OCI-LY1 (cell line): ENCODE results near the gene KRT6A.

Source experiments
- H2AFZ ChIP-seq: fragments of 200-600 bp; sonication (generic), shearing (Covaris generic); 2 replicates; pipeline ENCODE4 v1.6.0; 2014; ENCODE audit warnings: antibody characterized with exemption, mild to moderate bottlenecking, low read length
- H3F3A ChIP-seq: fragments of 200-600 bp; sonication (generic), shearing (Covaris generic); 2 replicates; pipeline ENCODE4 v1.6.0; 2014; ENCODE audit warnings: mild to moderate bottlenecking, antibody characterized with exemption, low read length, moderate library complexity; ENCODE audit not compliant: insufficient read depth
- H3K27ac ChIP-seq: fragments of 200-600 bp; sonication (generic); 2 replicates; pipeline ENCODE4 v1.5.1; 2014; ENCODE audit warnings: low read length, mixed run types, mild to moderate bottlenecking, low read depth; ENCODE audit not compliant: poor library complexity, severe bottlenecking
- H3K27me3 ChIP-seq: fragments of 200-600 bp; sonication (generic); 2 replicates; pipeline ENCODE4 v1.6.0; 2014; ENCODE audit warnings: antibody characterized with exemption, mild to moderate bottlenecking, low read length, moderate library complexity; ENCODE audit not compliant: insufficient read depth
- H3K36me3 ChIP-seq: fragments of 200-600 bp; sonication (generic); 2 replicates; pipeline ENCODE4 v1.6.1; 2014; ENCODE audit warnings: mild to moderate bottlenecking, antibody characterized with exemption, low read length, moderate library complexity, mixed read lengths; ENCODE audit not compliant: insufficient read depth
- H3K4me1 ChIP-seq: fragments of 200-600 bp; sonication (generic); 2 replicates; pipeline ENCODE4 v1.5.1; 2014; ENCODE audit warnings: mild to moderate bottlenecking, low read length, moderate library complexity; ENCODE audit not compliant: insufficient read depth, severe bottlenecking
- H3K4me2 ChIP-seq: fragments of 200-600 bp; sonication (generic), shearing (Covaris generic); 2 replicates; pipeline ENCODE4 v1.6.1; 2014; ENCODE audit warnings: low read length
- H3K4me3 ChIP-seq: fragments of 200-600 bp; sonication (generic); 2 replicates; pipeline ENCODE4 v1.5.1; 2014; ENCODE audit warnings: low read length, low read depth, mild to moderate bottlenecking, mixed read lengths; ENCODE audit not compliant: poor library complexity, severe bottlenecking
- H3K79me2 ChIP-seq: fragments of 200-600 bp; shearing (Covaris generic); 2 replicates; pipeline ENCODE4 v1.6.1; 2016; ENCODE audit warnings: mixed run types, low read length, mixed read lengths; ENCODE audit not compliant: insufficient read depth
- H3K9ac ChIP-seq: fragments of 200-600 bp; sonication (generic), shearing (Covaris generic); 2 replicates; pipeline ENCODE4 v1.6.1; 2014; ENCODE audit warnings: mild to moderate bottlenecking, low read length, mixed read lengths
- H3K9me2 ChIP-seq: fragments of 200-600 bp; sonication (generic), shearing (Covaris generic); 2 replicates; pipeline ENCODE4 v1.6.1; 2014; ENCODE audit warnings: low read depth, mild to moderate bottlenecking, low read length, mixed read lengths
- H3K9me3 ChIP-seq: fragments of 200-600 bp; shearing (Covaris generic); 2 replicates; pipeline ENCODE4 v1.6.1; 2014; ENCODE audit warnings: low read length, mixed read lengths
- H4K20me1 ChIP-seq: fragments of 200-600 bp; sonication (generic), shearing (Covaris generic); 2 replicates; pipeline ENCODE4 v1.6.0; 2016; ENCODE audit warnings: mild to moderate bottlenecking, low read length; ENCODE audit not compliant: insufficient read depth
- EZH2 ChIP-seq: fragments of 200-600 bp; sonication (generic), shearing (Covaris generic); IDR thresholded peaks from 2 replicates; pipeline ENCODE4 v1.8.0; 2017; ENCODE audit warnings: borderline replicate concordance, mixed run types, mild to moderate bottlenecking, antibody characterized with exemption, low read length, moderate library complexity, mixed read lengths
- TF ChIP-seq, protein P1 (sequence below): fragments of 200-600 bp; sonication (generic), shearing (Covaris generic); IDR thresholded peaks from 2 replicates; pipeline ENCODE4 v1.5.1; 2017; ENCODE audit warnings: mild to moderate bottlenecking, antibody characterized with exemption, low read length, moderate library complexity, mixed read lengths

KRT6A gene

GRCh38 chr12:52524241-52524897 is 31.3 kb upstream of the KRT6A start:
- Histone ChIP-seq H3K27me3 (0 out of 2 replicates have a peak, but pooled peaks cover 5% of the 10 kb centered on the region), H3K27ac (no peak overlapping the region), H4K20me1 (no peaks in the 10 kb centered on the region)

GRCh38 chr12:52523824-52524223 is 30.8 kb upstream of the KRT6A start:
- no peak overlapping the region for H3K4me3 ChIP-seq
- no peak overlapping the region for H3K4me2 ChIP-seq
- no peak overlapping the region for H2AFZ ChIP-seq
- H3K9ac ChIP-seq = no peak overlapping the region
- H3K27me3 ChIP-seq = 0 out of 2 replicates have a peak, but pooled peaks cover 5% of the 10 kb centered on the region
- no peak for TF ChIP-seq EZH2
- TF ChIP-seq, protein P1, sequence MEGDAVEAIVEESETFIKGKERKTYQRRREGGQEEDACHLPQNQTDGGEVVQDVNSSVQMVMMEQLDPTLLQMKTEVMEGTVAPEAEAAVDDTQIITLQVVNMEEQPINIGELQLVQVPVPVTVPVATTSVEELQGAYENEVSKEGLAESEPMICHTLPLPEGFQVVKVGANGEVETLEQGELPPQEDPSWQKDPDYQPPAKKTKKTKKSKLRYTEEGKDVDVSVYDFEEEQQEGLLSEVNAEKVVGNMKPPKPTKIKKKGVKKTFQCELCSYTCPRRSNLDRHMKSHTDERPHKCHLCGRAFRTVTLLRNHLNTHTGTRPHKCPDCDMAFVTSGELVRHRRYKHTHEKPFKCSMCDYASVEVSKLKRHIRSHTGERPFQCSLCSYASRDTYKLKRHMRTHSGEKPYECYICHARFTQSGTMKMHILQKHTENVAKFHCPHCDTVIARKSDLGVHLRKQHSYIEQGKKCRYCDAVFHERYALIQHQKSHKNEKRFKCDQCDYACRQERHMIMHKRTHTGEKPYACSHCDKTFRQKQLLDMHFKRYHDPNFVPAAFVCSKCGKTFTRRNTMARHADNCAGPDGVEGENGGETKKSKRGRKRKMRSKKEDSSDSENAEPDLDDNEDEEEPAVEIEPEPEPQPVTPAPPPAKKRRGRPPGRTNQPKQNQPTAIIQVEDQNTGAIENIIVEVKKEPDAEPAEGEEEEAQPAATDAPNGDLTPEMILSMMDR = no peak
- H3K79me2 ChIP-seq = no peaks in the 10 kb centered on the region
- no peaks in the 10 kb centered on the region for H3K4me1 ChIP-seq
- H4K20me1 ChIP-seq = no peaks in the 10 kb centered on the region
- no peaks in the 10 kb centered on the region for H3K36me3 ChIP-seq
- H3K9me2 ChIP-seq = no peaks in the 10 kb centered on the region
- H3K9me3 ChIP-seq = no peaks in the 10 kb centered on the region
- no peak overlapping the region for H3K27ac ChIP-seq
- no peaks in the 10 kb centered on the region for H3F3A ChIP-seq

More at GRCh38 chr12:52524241-52524897, 31.3 kb upstream of the KRT6A start:
- TF ChIP-seq EZH2 = no peak
- TF ChIP-seq, protein P1 = no peak
- Histone ChIP-seq H2AFZ (no peak overlapping the region), H3F3A (no peaks in the 10 kb centered on the region), H3K9me3 (no peaks in the 10 kb centered on the region), H3K79me2 (no peaks in the 10 kb centered on the region), H3K9me2 (no peaks in the 10 kb centered on the region), H3K4me1 (no peaks in the 10 kb centered on the region), H3K4me3 (no peak overlapping the region), H3K36me3 (no peaks in the 10 kb centered on the region), H3K4me2 (no peak overlapping the region), H3K9ac (no peak overlapping the region)

DNA sequence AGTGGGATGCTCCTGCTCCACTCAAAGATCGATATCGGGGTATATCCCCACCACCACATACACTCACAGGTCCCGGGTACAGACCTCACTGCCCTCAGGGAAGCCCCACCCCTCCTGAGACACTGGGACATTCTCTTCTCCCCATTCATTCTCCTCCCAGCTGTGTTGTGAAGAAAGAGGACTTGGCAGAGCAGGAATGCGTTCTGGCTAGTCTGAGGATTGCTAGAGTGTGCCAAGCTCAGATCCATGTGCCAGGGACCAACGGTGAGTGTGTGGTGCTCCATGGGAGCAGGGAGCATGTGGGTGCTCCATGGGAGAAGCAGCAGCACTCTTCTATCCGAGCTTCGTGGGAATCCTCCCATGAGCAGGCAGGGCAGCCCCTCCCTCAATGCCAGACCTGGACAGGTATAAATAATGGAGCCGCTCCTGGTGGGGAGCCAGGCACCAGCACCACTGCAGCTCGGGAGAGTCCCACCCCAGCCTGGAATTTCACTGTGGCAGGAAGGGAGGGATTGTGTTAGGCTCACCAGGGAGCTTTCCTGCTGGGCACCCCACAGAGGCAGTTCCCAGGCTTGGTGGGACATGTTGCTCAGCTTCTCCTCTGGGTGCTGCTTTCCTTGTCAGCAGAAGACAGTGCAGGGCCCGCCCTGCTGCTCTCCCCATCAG is 29.4 kb upstream of the KRT6A start:
- H3K27me3 ChIP-seq = 0 out of 2 replicates have a peak, but pooled peaks cover 5% of the 10 kb centered on the region
- no peak overlapping the region for H2AFZ ChIP-seq
- TF ChIP-seq, protein P1 = no peak
- no peak for TF ChIP-seq EZH2
- no peaks in the 10 kb centered on the region for H3K36me3 ChIP-seq
- H3K9me3 ChIP-seq = no peaks in the 10 kb centered on the region
- no peak overlapping the region for H3K9ac ChIP-seq
- H3K4me1 ChIP-seq = no peaks in the 10 kb centered on the region
- H3K27ac ChIP-seq = no peak overlapping the region
- H4K20me1 ChIP-seq = no peaks in the 10 kb centered on the region
- no peak overlapping the region for H3K4me2 ChIP-seq
- no peak overlapping the region for H3K4me3 ChIP-seq
- no peaks in the 10 kb centered on the region for H3F3A ChIP-seq
- no peaks in the 10 kb centered on the region for H3K79me2 ChIP-seq
- no peaks in the 10 kb centered on the region for H3K9me2 ChIP-seq
